Mammary epithelial cell (primary cell): ENCODE data around the gene NLRP4.

Experiments used
- CTCF ChIP-seq, 2 donors: IDR thresholded peaks in 1 of 2; conservative IDR thresholded peaks in 1 of 2; 2 replicates each; pipeline ENCODE4 v1.5.1; 2011 to 2012; ENCODE audit warnings: inconsistent platforms in 2 of 2, low read length in 2 of 2, mild to moderate bottlenecking in 2 of 2, control low read depth in 1 of 2, low read depth in 1 of 2; ENCODE audit not compliant: insufficient read depth in 1 of 2; ENCODE audit errors: extremely low read depth in 1 of 2
- EZH2 ChIP-seq: IDR thresholded peaks from 2 replicates; pipeline ENCODE4 v1.6.1; 2012; ENCODE audit warnings: low read length, inconsistent platforms, borderline replicate concordance

DNA sequence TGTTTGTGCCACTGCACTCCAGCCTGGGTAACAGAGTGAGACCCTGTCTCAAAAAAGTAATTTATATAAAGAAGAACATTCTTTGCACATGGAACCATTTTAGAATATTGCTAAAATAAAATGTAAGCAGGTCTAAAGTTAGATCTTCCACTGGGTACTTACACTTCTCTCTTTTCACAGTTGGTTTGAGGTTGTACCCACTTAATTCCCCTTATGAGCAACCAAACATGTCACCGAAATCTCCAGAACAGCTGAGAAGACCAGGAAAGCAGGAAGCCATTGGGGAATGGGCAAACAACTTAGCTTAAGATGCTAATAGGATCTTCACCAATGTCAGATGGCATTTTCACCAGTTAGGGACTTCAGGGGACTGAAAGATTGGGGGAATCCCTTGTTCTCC lies 18.8 kb downstream of the NLRP4 start:
- TF ChIP-seq CTCF (conservative IDR thresholded peaks at IDR 0.05 in 1 of 2, IDR thresholded peaks at IDR 0.05 in 1 of 2; ENCODE audit: extremely low read depth in 1 of 2, insufficient read depth in 1 of 2, low read depth in 1 of 2, low read length in 2 of 2) (no peak), EZH2 (no peak)
